WTC11 (cell line): ENCODE data around the gene HAP1. TPM values are rescaled to one million over a fixed set of nuclear protein-coding genes. Genes with fewer than 3 reads are reported as not detected.

Source experiments
- ATAC-seq: fragments of 200-7000 bp; cut with Tn5 transposase; 2 replicates; pipeline ENCODE4 v1.10.0; 2021; ENCODE audit warnings: mild to moderate bottlenecking, moderate library complexity
- CTCF ChIA-PET: fragments of 300-600 bp; sonication (Branson Sonifier 250); formaldehyde crosslinking; loops from one replicate; lab custom pipeline; 2021; ENCODE audit warnings: antibody characterized with exemption; lab: Charles Lee
- POLR2A ChIA-PET: fragments of 350-600 bp; sonication (Branson Sonifier 250); formaldehyde crosslinking; loops from one replicate; lab custom pipeline; 2021; ENCODE audit warnings: antibody characterized with exemption; lab: Charles Lee
- DNase-seq: peaks from one replicate; pipeline ENCODE4 v3.0.0; 2021; ENCODE audit warnings: low spot score
- H3K27ac Mint-ChIP-seq: 2 replicates; pipeline ENCODE4 v1.8.0; 2021; ENCODE audit warnings: mixed read lengths
- H3K27me3 Mint-ChIP-seq: 2 replicates; pipeline ENCODE4 v1.8.0; 2021; ENCODE audit warnings: low read depth, mild to moderate bottlenecking, moderate library complexity, mixed read lengths
- H3K36me3 Mint-ChIP-seq: 2 replicates; pipeline ENCODE4 v1.8.0; 2021; ENCODE audit warnings: mixed read lengths
- H3K4me1 Mint-ChIP-seq: 2 replicates; pipeline ENCODE4 v1.8.0; 2022; ENCODE audit warnings: mixed read lengths
- H3K4me3 Mint-ChIP-seq: 2 replicates; pipeline ENCODE4 v1.8.0; 2021; ENCODE audit warnings: mild to moderate bottlenecking, moderate library complexity, mixed read lengths
- H3K9me3 Mint-ChIP-seq: 2 replicates; pipeline ENCODE4 v1.8.0; 2021; ENCODE audit warnings: mixed read lengths
- ATF1 ChIP-seq: sonication (generic); formaldehyde crosslinking; IDR thresholded peaks from 2 replicates; pipeline ENCODE4 v1.8.1; 2023; ENCODE audit warnings: mild to moderate bottlenecking, moderate library complexity, missing genetic modification reagents
- ATF2 ChIP-seq: sonication (generic); formaldehyde crosslinking; IDR thresholded peaks from 2 replicates; pipeline ENCODE4 v1.8.1; 2022; ENCODE audit warnings: low read depth, missing genetic modification reagents, borderline replicate concordance
- CREM ChIP-seq: sonication (generic); formaldehyde crosslinking; IDR thresholded peaks from 2 replicates; pipeline ENCODE4 v1.8.1; 2022; ENCODE audit warnings: mild to moderate bottlenecking, missing genetic modification reagents, moderate library complexity
- CTCF ChIP-seq: fragments of 200-600 bp; IDR thresholded peaks from 2 replicates; pipeline ENCODE4 v1.8.0; 2022; ENCODE audit warnings: antibody characterized with exemption
- EMX1 ChIP-seq: fragments of 250-450 bp; sonication (Bioruptor Pico); IDR thresholded peaks from 2 replicates; pipeline ENCODE4 v1.8.0; 2021; ENCODE audit warnings: mild to moderate bottlenecking
- ERG ChIP-seq: fragments of 250-450 bp; sonication (Bioruptor Pico); IDR thresholded peaks from 2 replicates; pipeline ENCODE4 v1.8.0; 2021; ENCODE audit warnings: mild to moderate bottlenecking
- ESRRA ChIP-seq: sonication (generic); formaldehyde crosslinking; IDR thresholded peaks from 2 replicates; pipeline ENCODE4 v1.8.1; 2022; ENCODE audit warnings: mild to moderate bottlenecking, missing genetic modification reagents, borderline replicate concordance
- FOXP4 ChIP-seq: sonication (generic); formaldehyde crosslinking; IDR thresholded peaks from 2 replicates; pipeline ENCODE4 v1.8.0; 2022; ENCODE audit warnings: mild to moderate bottlenecking, missing genetic modification reagents
- HMGA2 ChIP-seq: fragments of 250-450 bp; sonication (Bioruptor Pico); IDR thresholded peaks from 2 replicates; pipeline ENCODE4 v1.4.0; 2021; ENCODE audit warnings: mild to moderate bottlenecking, moderate library complexity
- IRF2 ChIP-seq: sonication (generic); formaldehyde crosslinking; IDR thresholded peaks from 2 replicates; pipeline ENCODE4 v1.8.0; 2022; ENCODE audit warnings: low read depth, missing genetic modification reagents, borderline replicate concordance
- JUN ChIP-seq: sonication (generic); formaldehyde crosslinking; IDR thresholded peaks from 2 replicates; pipeline ENCODE4 v1.8.0; 2023; ENCODE audit warnings: mild to moderate bottlenecking, missing genetic modification reagents
- MXD4 ChIP-seq: fragments of 250-450 bp; sonication (Bioruptor Pico); IDR thresholded peaks from 2 replicates; pipeline ENCODE4 v1.8.0; 2021; ENCODE audit warnings: mild to moderate bottlenecking, moderate library complexity, borderline replicate concordance
- NFATC4 ChIP-seq: fragments of 250-450 bp; sonication (Bioruptor Pico); IDR thresholded peaks from 2 replicates; pipeline ENCODE4 v1.9.0; 2021; ENCODE audit warnings: mild to moderate bottlenecking
- NFYB ChIP-seq: sonication (generic); formaldehyde crosslinking; conservative IDR thresholded peaks from 2 replicates; pipeline ENCODE4 v1.8.0; 2022; ENCODE audit warnings: low read depth, missing genetic modification reagents
- OVOL2 ChIP-seq: fragments of 250-450 bp; sonication (Bioruptor Pico); IDR thresholded peaks from 2 replicates; pipeline ENCODE4 v1.9.0; 2021; ENCODE audit warnings: mild to moderate bottlenecking, borderline replicate concordance
- SMAD3 ChIP-seq: sonication (generic); formaldehyde crosslinking; IDR thresholded peaks from 2 replicates; pipeline ENCODE4 v1.8.0; 2022; ENCODE audit warnings: missing genetic modification reagents, mild to moderate bottlenecking, borderline replicate concordance
- SMAD4 ChIP-seq: sonication (generic); formaldehyde crosslinking; IDR thresholded peaks from 2 replicates; pipeline ENCODE4 v1.8.0; 2022; ENCODE audit warnings: mild to moderate bottlenecking, missing genetic modification reagents
- SOX15 ChIP-seq: fragments of 250-450 bp; sonication (Bioruptor Pico); IDR thresholded peaks from 2 replicates; pipeline ENCODE4 v1.9.0; 2021; ENCODE audit warnings: mild to moderate bottlenecking
- TP53 ChIP-seq: sonication (generic); formaldehyde crosslinking; IDR thresholded peaks from 2 replicates; pipeline ENCODE4 v1.8.1; 2023; ENCODE audit warnings: mild to moderate bottlenecking, missing genetic modification reagents
- ZNF232 ChIP-seq: sonication (generic); formaldehyde crosslinking; IDR thresholded peaks from 2 replicates; pipeline ENCODE4 v1.8.0; 2022; ENCODE audit warnings: mild to moderate bottlenecking, missing genetic modification reagents
- ZNF396 ChIP-seq: fragments of 250-450 bp; sonication (Bioruptor Pico); IDR thresholded peaks from 2 replicates; pipeline ENCODE4 v1.8.0; 2021; ENCODE audit warnings: mild to moderate bottlenecking, moderate library complexity, borderline replicate concordance
- ZNF416 ChIP-seq: fragments of 250-450 bp; sonication (Bioruptor Pico); IDR thresholded peaks from 2 replicates; pipeline ENCODE4 v1.9.0; 2021; ENCODE audit warnings: mild to moderate bottlenecking, inconsistent platforms
- total RNA-seq: library from RNA; stranded (reverse); gene quantifications from 3 replicates; pipeline ENCODE4 v1.2.3, GENCODE V29; 2021

HAP1 gene
- total RNA-seq, 1 experiment from 2014 or later: 4.4 TPM

GRCh38 chr17:41768682-41769288 lies 34.3 kb upstream of the HAP1 start:
- H3K27me3 Mint-ChIP-seq: no peaks in the 10 kb centered on the region
- no peaks in the 10 kb centered on the region for H3K9me3 Mint-ChIP-seq
- no peak for DNase-seq
- POLR2A ChIA-PET: interaction anchor here (0.6 to 1.1 kb wide), 2 partner anchors 11 to 17 kb away, joined by 3 to 5 read pairs; no protein-coding TSS in a partner anchor
- peaks cover 56% of the 10 kb centered on the region for H3K36me3 Mint-ChIP-seq
- no peak overlapping the region for H3K4me3 Mint-ChIP-seq
- no peak overlapping the region for H3K27ac Mint-ChIP-seq
- ATAC-seq: no peak
- CTCF ChIA-PET: interaction anchor here (1.4 kb wide), 1 partner anchor 17 kb away, joined by 6 read pairs; no protein-coding TSS in a partner anchor
- TF ChIP-seq CREM (CRISPR knock-in tag) (no peak), ZNF232 (CRISPR knock-in tag) (no peak), FOXP4 (no peak), IRF2 (CRISPR knock-in tag) (no peak), TP53 (CRISPR knock-in tag) (no peak), ESRRA (CRISPR knock-in tag) (no peak), NFYB (CRISPR knock-in tag) (no peak)
- H3K4me1 Mint-ChIP-seq: peaks cover 23% of the 10 kb centered on the region

DNA sequence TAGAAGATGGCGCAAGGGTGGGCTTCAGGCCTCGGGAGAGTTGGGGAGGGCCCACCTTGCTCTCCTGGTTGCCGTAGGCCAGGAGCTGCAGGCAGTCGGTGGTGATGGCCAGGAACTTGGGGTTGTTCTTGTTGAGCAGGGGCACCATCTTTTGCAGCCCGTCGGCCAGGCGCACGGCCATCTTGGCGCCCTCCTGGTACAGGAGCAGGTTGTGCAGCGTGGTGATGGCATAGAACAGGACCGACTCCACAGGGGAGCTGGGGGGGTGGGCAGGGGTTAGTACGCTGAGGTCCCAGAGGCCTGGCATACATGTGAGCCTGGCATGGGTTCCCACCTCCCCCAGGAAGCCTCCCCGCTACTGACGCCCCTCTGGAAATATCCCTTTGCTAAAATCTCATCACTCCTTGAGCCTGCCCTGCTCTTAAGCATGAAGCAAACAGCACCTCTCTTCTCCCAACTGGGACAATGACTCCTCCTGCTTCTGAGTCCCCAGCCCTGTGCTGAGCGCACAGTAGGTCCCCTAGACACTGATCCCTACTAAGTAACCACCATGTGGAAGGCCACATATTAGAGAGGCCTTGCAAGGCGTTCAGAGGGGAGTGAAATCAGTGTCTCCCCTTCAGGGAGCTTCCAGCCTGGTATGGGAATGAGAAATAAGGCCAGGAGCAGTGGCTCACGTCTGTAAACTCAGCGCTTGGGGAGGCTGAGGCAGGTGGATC lies 33.0 kb upstream of the HAP1 start:
- ChIA-PET POLR2A (no interaction called here), CTCF (interaction anchor here (0.6 to 1.7 kb wide), 3 partner anchors 33 to 78 kb away, joined by 3 to 6 read pairs (median 5); no protein-coding TSS in a partner anchor)
- no peaks in the 10 kb centered on the region for H3K27me3 Mint-ChIP-seq
- H3K27ac Mint-ChIP-seq: no peak overlapping the region
- peaks cover 10% of the 10 kb centered on the region for H3K4me1 Mint-ChIP-seq
- TF ChIP-seq IRF2 (CRISPR knock-in tag) (no peak), ZNF396 (no peak), NFATC4 (CRISPR knock-in tag) (no peak), MXD4 (CRISPR knock-in tag) (no peak), SMAD3 (CRISPR knock-in tag) (no peak), CTCF (no peak), ATF2 (no peak)
- H3K9me3 Mint-ChIP-seq: no peaks in the 10 kb centered on the region
- H3K4me3 Mint-ChIP-seq: no peak overlapping the region
- no peak for DNase-seq
- no peak for ATAC-seq
- H3K36me3 Mint-ChIP-seq: peaks cover 69% of the 10 kb centered on the region

DNA sequence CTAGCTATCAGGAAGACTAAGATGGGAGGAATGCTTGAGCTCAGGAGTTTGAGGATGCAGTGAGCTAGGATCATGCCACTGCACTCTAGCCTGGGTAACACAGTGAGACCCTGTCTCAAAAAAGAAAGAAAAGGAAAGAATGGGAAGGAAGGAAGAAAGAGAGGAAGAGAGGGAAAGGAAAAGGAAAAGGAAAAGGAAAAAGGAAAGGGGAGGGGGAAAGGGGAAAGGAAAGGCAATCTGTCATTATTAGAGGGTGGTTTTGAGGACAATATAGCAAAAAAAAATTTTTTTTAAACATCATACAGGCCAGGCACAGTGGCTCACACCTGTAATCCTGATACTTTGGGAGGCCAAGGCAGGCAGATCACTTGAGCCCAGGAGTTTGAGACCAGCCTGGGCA lies 31.7 kb upstream of the HAP1 start:
- no peaks in the 10 kb centered on the region for H3K27me3 Mint-ChIP-seq
- H3K36me3 Mint-ChIP-seq: peaks cover 76% of the 10 kb centered on the region
- ATAC-seq (no peak), DNase-seq (no peak)
- ChIA-PET POLR2A (interaction anchor here (0.8 kb wide), 1 partner anchor 20 kb away, joined by 3 read pairs; no protein-coding TSS in a partner anchor), CTCF (interaction anchor here (1.3 to 1.7 kb wide), 2 partner anchors 21 to 45 kb away, joined by 4 to 6 read pairs; partner anchors contain the start of gene JUP)
- no peak overlapping the region for H3K27ac Mint-ChIP-seq
- H3K4me1 Mint-ChIP-seq: no peaks in the 10 kb centered on the region
- no peaks in the 10 kb centered on the region for H3K9me3 Mint-ChIP-seq
- no peak overlapping the region for H3K4me3 Mint-ChIP-seq
- no peak for TF ChIP-seq JUN (CRISPR knock-in tag)
- TF ChIP-seq OVOL2: no peak
- TF ChIP-seq HMGA2 (CRISPR knock-in tag): no peak
- no peak for TF ChIP-seq SOX15 (CRISPR knock-in tag)
- no peak for TF ChIP-seq SMAD4
- TF ChIP-seq ATF1 (CRISPR knock-in tag): no peak
- no peak for TF ChIP-seq ERG (CRISPR knock-in tag)
- no peak for TF ChIP-seq ZNF416 (CRISPR knock-in tag)
- no peak for TF ChIP-seq MXD4 (CRISPR knock-in tag)
- TF ChIP-seq EMX1 (CRISPR knock-in tag): no peak
